ENCODE results near the gene RNF123. TPM values are rescaled to one million over a fixed set of nuclear protein-coding genes. Genes with fewer than 3 reads are reported as not detected.

RNF123 gene
- total and polyA plus RNA-seq, 2 donors (not counting 3 experiments of a cell fraction or from before 2014, with no cell fraction given): 43.4 to 59.3 TPM

DNA sequence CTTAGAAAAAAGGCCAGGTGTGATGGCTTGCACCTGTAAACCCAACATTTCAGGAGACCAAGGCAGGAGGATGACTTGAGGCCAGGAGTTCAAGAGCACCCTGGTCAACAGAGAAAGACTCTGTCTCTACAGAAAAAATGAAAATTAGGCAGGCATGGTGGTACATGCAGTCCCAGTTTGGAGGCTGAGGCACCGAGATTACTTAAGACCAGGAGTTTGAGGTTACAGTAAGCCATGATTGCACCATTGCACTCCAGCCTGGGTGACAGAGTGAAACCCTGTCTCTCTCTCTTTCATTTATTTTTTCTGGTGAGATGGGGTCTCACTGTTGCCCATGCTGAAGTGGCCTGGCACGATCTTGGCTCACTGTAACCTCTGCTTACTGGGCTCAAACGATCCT, 72.3 kb downstream of the RNF123 start:
- Histone ChIP-seq H3K9me1 (replicated peaks; ENCODE audit: control insufficient read depth, extremely low read depth, insufficient read depth, low read length) (no peaks in the 10 kb centered on the region), H3K4me1 (ENCODE audit: control insufficient read depth, extremely low read depth, insufficient read depth, low read length) (no peaks in the 10 kb centered on the region), H3K9me3 (replicated peaks; ENCODE audit: control insufficient read depth, insufficient read depth, low read length) (no peaks in the 10 kb centered on the region), H3K9ac (replicated peaks; ENCODE audit: extremely low read depth, insufficient read depth, low read length) (no peak overlapping the region), H3K27me3 (ENCODE audit: control insufficient read depth in 2 of 2, insufficient read depth in 2 of 2, low read length in 2 of 2) (no peaks in the 10 kb centered on the region), H3K27ac (ENCODE audit: insufficient read depth, low read depth, low read length) (no peak overlapping the region), H3K4me3 (replicated peaks in 1 of 3; ENCODE audit: insufficient read depth in 1 of 3, low read depth in 1 of 3, low read length in 3 of 3) (no peak overlapping the region), H2AFZ (ENCODE audit: low read depth, low read length) (no peak overlapping the region), H3K4me2 (ENCODE audit: insufficient read depth, low read length) (no peak overlapping the region), H3K79me2 (ENCODE audit: control insufficient read depth, insufficient read depth, low read length) (peaks cover 59% of the 10 kb centered on the region), H3K36me3 (ENCODE audit: control insufficient read depth in 2 of 2, extremely low read depth in 1 of 2, insufficient read depth in 2 of 2, low read length in 2 of 2) (no peaks in the 10 kb centered on the region), H4K20me1 (replicated peaks; ENCODE audit: control insufficient read depth, extremely low read depth, insufficient read depth, low read length) (peaks cover 4% of the 10 kb centered on the region)
- BruUV-seq (replicated peaks): no TSS peak
- DNase-seq (ENCODE audit: low read depth, low spot score) (no peak), FAIRE-seq (no peak)
- TF ChIP-seq FOS (IDR thresholded peaks at IDR 0.05; ENCODE audit: borderline replicate concordance, insufficient read depth, low read length) (no peak), MYC (IDR thresholded peaks at IDR 0.05; ENCODE audit: low read depth, low read length) (no peak), JUN (IDR thresholded peaks at IDR 0.05; ENCODE audit: borderline replicate concordance, insufficient read depth, insufficient read length, low read depth) (no peak), GATA2 (IDR thresholded peaks at IDR 0.05; ENCODE audit: insufficient read depth, insufficient read length, low read depth, low read length) (no peak), CTCF (IDR thresholded peaks at IDR 0.05; ENCODE audit: extremely low read depth in 1 of 2, insufficient read depth in 1 of 2, low read depth in 1 of 2, low read length in 2 of 2) (no peak), POLR2A (IDR thresholded peaks at IDR 0.05; ENCODE audit: low read depth, low read length) (no peak), EZH2 (IDR thresholded peaks at IDR 0.05; ENCODE audit: borderline replicate concordance, low read depth, low read length, severe bottlenecking) (no peak), POLR2AphosphoS5 (IDR thresholded peaks at IDR 0.05; ENCODE audit: insufficient read depth, low read depth, low read length) (no peak)
- TF ChIP-seq, protein P1, sequence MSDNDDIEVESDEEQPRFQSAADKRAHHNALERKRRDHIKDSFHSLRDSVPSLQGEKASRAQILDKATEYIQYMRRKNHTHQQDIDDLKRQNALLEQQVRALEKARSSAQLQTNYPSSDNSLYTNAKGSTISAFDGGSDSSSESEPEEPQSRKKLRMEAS (IDR thresholded peaks at IDR 0.05; ENCODE audit: insufficient read depth, insufficient read length): no peak
- dilution Hi-C loops (cut with MboI; ENCODE audit: extremely low pct_ligation_motif_present, low sequenced_read_pairs): no loop called here
- CTCF ChIA-PET: no interaction called here
- POLR2A ChIA-PET: no interaction called here
- intact Hi-C loops (cut with micrococcal nuclease): no loop called here
